MCF 10A (cell line): ENCODE data around the gene VWA3A. TPM values are rescaled to one million over a fixed set of nuclear protein-coding genes. Genes with fewer than 3 reads are reported as not detected.

ENCODE experiments used
- BruUV-seq: library from RNA; stranded (reverse); fragments of 400-500 nt; replicated peaks from 2 replicates; lab custom pipeline; 2021; lab: Mats Ljungman, UMichigan
- CTCF ChIA-PET: fragments of 300-600 bp; sonication (Branson Sonifier 250); formaldehyde crosslinking; extraction: SDS; loops from one replicate; lab custom pipeline; 2021; ENCODE audit warnings: antibody characterized with exemption, inconsistent platforms; lab: Yijun Ruan, JAX
- POLR2A ChIA-PET: fragments of 300-600, 350-650 bp; sonication (Branson Sonifier 250); formaldehyde crosslinking; extraction: SDS; loops from one replicate; lab custom pipeline; 2020; ENCODE audit warnings: antibody characterized with exemption, inconsistent platforms; lab: Yijun Ruan, JAX
- DNase-seq: peaks from one replicate; pipeline ENCODE4 v3.0.0-alpha.2; 2018; ENCODE audit not compliant: unreplicated experiment
- H3K27ac Mint-ChIP-seq: one replicate; pipeline ENCODE4 v1.8.0; 2022; ENCODE audit warnings: mild to moderate bottlenecking, low read depth, mixed read lengths; ENCODE audit not compliant: unreplicated experiment
- H3K27me3 Mint-ChIP-seq: one replicate; pipeline ENCODE4 v1.8.0; 2022; ENCODE audit warnings: mixed read lengths; ENCODE audit not compliant: insufficient read depth, unreplicated experiment
- H3K36me3 Mint-ChIP-seq: one replicate; pipeline ENCODE4 v1.8.0; 2022; ENCODE audit warnings: mild to moderate bottlenecking, moderate library complexity, mixed read lengths; ENCODE audit not compliant: insufficient read depth, unreplicated experiment
- H3K4me1 Mint-ChIP-seq: one replicate; pipeline ENCODE4 v1.8.0; 2022; ENCODE audit warnings: mixed read lengths; ENCODE audit not compliant: insufficient read depth, unreplicated experiment
- H3K4me3 Mint-ChIP-seq: one replicate; pipeline ENCODE4 v1.8.0; 2022; ENCODE audit warnings: mild to moderate bottlenecking, moderate library complexity, mixed read lengths; ENCODE audit not compliant: unreplicated experiment
- H3K9me3 Mint-ChIP-seq: one replicate; pipeline ENCODE4 v1.8.0; 2022; ENCODE audit warnings: mixed read lengths; ENCODE audit not compliant: unreplicated experiment
- CTCF ChIP-seq: fragments of 200-600 bp; IDR thresholded peaks from one replicate; pipeline ENCODE4 v1.8.0; 2022; ENCODE audit warnings: antibody characterized with exemption, mild to moderate bottlenecking; ENCODE audit not compliant: unreplicated experiment
- intact Hi-C: fragments of 100-400 bp; cut with micrococcal nuclease; formaldehyde crosslinking; loops from 2 replicates; pipeline ENCODE4 v1.14.1; 2022
- total RNA-seq: library from RNA; stranded (reverse); gene quantifications from 2 replicates; pipeline ENCODE4 v1.2.3, GENCODE V29; 2022

Gene VWA3A
- total RNA-seq, 1 experiment from 2014 or later = not detected

GRCh38 chr16:22088642-22089041, 3.7 kb upstream of the VWA3A start:
- Mint-ChIP-seq H3K27me3 (no peaks in the 10 kb centered on the region), H3K36me3 (peaks cover 10% of the 10 kb centered on the region), H3K27ac (no peak overlapping the region), H3K4me1 (no peaks in the 10 kb centered on the region), H3K9me3 (no peaks in the 10 kb centered on the region), H3K4me3 (no peak overlapping the region)
- no peak for TF ChIP-seq CTCF
- POLR2A ChIA-PET = no interaction called here
- CTCF ChIA-PET = interaction anchor here (0.6 to 3.9 kb wide), 5 partner anchors 10 to 88 kb away, joined by 3 to 47 read pairs (median 12); partner anchors contain the start of gene PDZD9
- DNase-seq = no peak
- BruUV-seq = no TSS peak
- intact Hi-C loops = no loop called here

- H3K4me3 Mint-ChIP-seq = no peak overlapping the region
- BruUV-seq = no TSS peak
- POLR2A ChIA-PET = no interaction called here
- intact Hi-C loops = no loop called here
- H3K27me3 Mint-ChIP-seq = no peaks in the 10 kb centered on the region
- no peaks in the 10 kb centered on the region for H3K4me1 Mint-ChIP-seq
- no peak overlapping the region for H3K27ac Mint-ChIP-seq
- no peaks in the 10 kb centered on the region for H3K9me3 Mint-ChIP-seq
- no peak for DNase-seq
- H3K36me3 Mint-ChIP-seq = peaks cover 10% of the 10 kb centered on the region
- CTCF ChIA-PET = interaction anchor here (0.7 to 3.9 kb wide), 10 partner anchors 9 to 211 kb away, joined by 3 to 47 read pairs (median 4); partner anchors contain the start of gene PDZD9
- no peak for TF ChIP-seq CTCF
Observed at GRCh38 chr16:22089910-22090309, 2.4 kb upstream of the VWA3A start.

- Mint-ChIP-seq H3K9me3 (no peaks in the 10 kb centered on the region), H3K36me3 (no peaks in the 10 kb centered on the region), H3K27me3 (no peaks in the 10 kb centered on the region), H3K4me3 (no peak overlapping the region), H3K4me1 (no peaks in the 10 kb centered on the region), H3K27ac (no peak overlapping the region)
- no peak for TF ChIP-seq CTCF
- ChIA-PET POLR2A (interaction anchor here (0.9 kb wide), 1 partner anchor 13 kb away, joined by 4 read pairs; no protein-coding TSS in a partner anchor), CTCF (interaction anchor here (0.8 to 3.9 kb wide), 4 partner anchors 7 to 97 kb away, joined by 3 to 47 read pairs (median 17); no protein-coding TSS in a partner anchor)
- peak; percentile 13 for DNase-seq
- intact Hi-C loops = no loop called here
- no TSS peak for BruUV-seq
Observed at GRCh38 chr16:22091721-22092120, 620 bp upstream of the VWA3A start.

GRCh38 chr16:22093331-22093730, 990 bp downstream of the VWA3A start:
- intact Hi-C loops = no loop called here
- Mint-ChIP-seq H3K9me3 (no peaks in the 10 kb centered on the region), H3K27me3 (peaks cover 11% of the 10 kb centered on the region), H3K27ac (no peak overlapping the region), H3K36me3 (no peaks in the 10 kb centered on the region), H3K4me3 (no peak overlapping the region), H3K4me1 (no peaks in the 10 kb centered on the region)
- DNase-seq = no peak
- ChIA-PET POLR2A (no interaction called here), CTCF (interaction anchor here (0.6 to 2.0 kb wide), 4 partner anchors 16 to 100 kb away, joined by 3 to 8 read pairs (median 6); no protein-coding TSS in a partner anchor)
- TF ChIP-seq CTCF = no peak
- BruUV-seq = no TSS peak
